ENCODE measurements around the gene NADSYN1.

DNA sequence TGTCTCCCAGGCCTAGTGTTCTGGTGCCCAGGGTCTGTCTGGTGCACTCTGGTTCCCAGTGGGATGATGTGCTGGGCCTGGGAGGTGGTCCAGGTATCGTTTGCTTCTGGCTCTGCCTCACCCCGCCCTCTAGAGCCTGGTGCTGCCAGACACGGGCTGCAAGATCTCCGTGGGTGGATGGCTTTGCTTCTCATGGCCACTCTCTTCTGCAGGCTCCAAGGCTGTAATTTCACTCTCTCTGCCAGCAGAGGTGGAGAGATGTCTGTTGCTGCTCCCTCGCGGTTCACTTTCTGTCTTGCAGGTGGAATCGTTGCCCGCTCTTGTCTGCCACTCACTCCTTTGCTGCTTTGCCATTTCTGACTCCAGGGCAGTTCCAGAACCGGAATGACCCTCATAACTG is 13.4 kb downstream of the NADSYN1 start:
- no peak for TF ChIP-seq CTCF (IDR thresholded peaks at IDR 0.05; ENCODE audit: low read depth, low read length)
- no peak for TF ChIP-seq EZH2phosphoT487 (IDR thresholded peaks at IDR 0.05; ENCODE audit: low read depth)
